PC-3 (cell line): ENCODE data around the gene KCNC4.

Experiments used
- CTCF ChIP-seq: fragments of 300-600 bp; sonication (generic); conservative IDR thresholded peaks from 2 replicates; pipeline ENCODE4 v1.5.1; 2017; ENCODE audit warnings: antibody characterized with exemption, low read depth, mild to moderate bottlenecking, low read length
- EZH2 ChIP-seq: fragments of 300-600 bp; sonication (generic); IDR thresholded peaks from one replicate; pipeline ENCODE4 v1.6.1; 2017; ENCODE audit warnings: antibody characterized with exemption, mild to moderate bottlenecking, low read length; ENCODE audit not compliant: unreplicated experiment
- EZH2phosphoT487 ChIP-seq: fragments of 300-600 bp; sonication (generic); IDR thresholded peaks from 2 replicates; pipeline ENCODE4 v1.6.1; 2018; ENCODE audit warnings: mild to moderate bottlenecking, antibody characterized with exemption, low read length, borderline replicate concordance

GRCh38 chr1:110174961-110175360 is 35.2 kb upstream of the KCNC4 start:
- TF ChIP-seq EZH2 (no peak), CTCF (no peak), EZH2phosphoT487 (no peak)
